ENCODE measurements around the gene SYNDIG1.

DNA sequence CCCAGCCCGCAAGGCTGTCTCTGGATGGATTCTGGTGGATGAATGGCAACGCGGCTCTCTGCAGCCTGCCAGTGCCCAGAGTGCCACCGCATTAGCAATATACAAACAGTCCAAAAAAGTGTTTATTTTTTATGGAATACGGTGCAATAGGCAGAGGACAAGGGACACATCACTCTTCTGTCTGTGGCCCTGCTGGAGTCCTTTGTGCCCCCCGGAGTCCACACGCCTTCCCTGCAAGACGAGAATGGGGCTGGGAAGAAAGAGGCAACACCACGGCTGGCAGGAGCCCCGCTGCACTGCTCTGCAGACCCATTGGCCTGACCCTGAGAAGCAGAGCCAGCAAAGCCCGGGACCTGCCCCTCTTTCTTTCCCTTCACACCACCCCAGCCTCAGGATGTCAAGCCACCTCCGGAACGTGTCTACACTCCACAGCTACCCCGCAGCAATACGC, 196.3 kb downstream of the SYNDIG1 start:
- no peak for TF ChIP-seq POLR2AphosphoS5 (IDR thresholded peaks at IDR 0.05; ENCODE audit: low read depth)
- TF ChIP-seq SPI1 (IDR thresholded peaks at IDR 0.05; ENCODE audit: borderline replicate concordance, low read depth), result no peak
- TF ChIP-seq, protein P1, sequence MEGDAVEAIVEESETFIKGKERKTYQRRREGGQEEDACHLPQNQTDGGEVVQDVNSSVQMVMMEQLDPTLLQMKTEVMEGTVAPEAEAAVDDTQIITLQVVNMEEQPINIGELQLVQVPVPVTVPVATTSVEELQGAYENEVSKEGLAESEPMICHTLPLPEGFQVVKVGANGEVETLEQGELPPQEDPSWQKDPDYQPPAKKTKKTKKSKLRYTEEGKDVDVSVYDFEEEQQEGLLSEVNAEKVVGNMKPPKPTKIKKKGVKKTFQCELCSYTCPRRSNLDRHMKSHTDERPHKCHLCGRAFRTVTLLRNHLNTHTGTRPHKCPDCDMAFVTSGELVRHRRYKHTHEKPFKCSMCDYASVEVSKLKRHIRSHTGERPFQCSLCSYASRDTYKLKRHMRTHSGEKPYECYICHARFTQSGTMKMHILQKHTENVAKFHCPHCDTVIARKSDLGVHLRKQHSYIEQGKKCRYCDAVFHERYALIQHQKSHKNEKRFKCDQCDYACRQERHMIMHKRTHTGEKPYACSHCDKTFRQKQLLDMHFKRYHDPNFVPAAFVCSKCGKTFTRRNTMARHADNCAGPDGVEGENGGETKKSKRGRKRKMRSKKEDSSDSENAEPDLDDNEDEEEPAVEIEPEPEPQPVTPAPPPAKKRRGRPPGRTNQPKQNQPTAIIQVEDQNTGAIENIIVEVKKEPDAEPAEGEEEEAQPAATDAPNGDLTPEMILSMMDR (IDR thresholded peaks at IDR 0.05; ENCODE audit: insufficient read depth, low read length), result no peak
